Renal cortical epithelial cell (primary cell): ENCODE results near the gene RETREG1. TPM values are rescaled to one million over a fixed set of nuclear protein-coding genes. Genes with fewer than 3 reads are reported as not detected.
"Not testable (repeated sequence)": the region's sequence is repeated elsewhere in the genome, so short reads cannot be mapped to it uniquely, and the experiment has no call there.

Experiments used
- DNase-seq: peaks from one replicate; pipeline ENCODE4 v3.0.0-alpha.2; 2011; ENCODE audit warnings: low read depth
- total RNA-seq: library from RNA; depleted of rRNA; stranded (reverse); fragments of >200 nt; gene quantifications from 2 replicates; pipeline ENCODE4 v1.2.3, GENCODE V29; 2014

RETREG1 gene
- total RNA-seq, 1 donor from 2014 or later = 123 TPM

- DNase-seq = no peak
These were observed 859 bp downstream of the RETREG1 start for GRCh38 chr5:16615741-16616535.

DNA sequence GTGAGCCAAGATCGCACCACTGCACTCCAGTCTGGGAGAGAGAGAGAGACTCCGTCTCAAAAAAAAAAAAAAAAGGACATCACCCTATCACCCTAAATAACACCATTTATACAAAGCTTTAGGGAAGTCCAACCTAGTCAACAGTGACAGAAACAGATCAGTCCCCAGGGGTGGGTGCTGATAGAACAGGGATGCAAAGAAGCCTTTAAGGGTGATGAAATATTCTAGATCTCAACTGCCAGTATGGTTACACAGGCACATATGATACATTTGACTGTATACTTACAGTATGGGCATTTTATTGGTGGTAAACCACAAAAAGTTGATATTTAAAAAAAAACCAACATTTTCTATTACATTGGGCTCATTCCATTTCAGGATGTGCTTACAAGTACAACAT is 4.8 kb downstream of the RETREG1 start:
- DNase-seq = no peak

GRCh38 chr5:16610896-16611295 is 5.9 kb downstream of the RETREG1 start:
- not testable (repeated sequence) for DNase-seq

DNA sequence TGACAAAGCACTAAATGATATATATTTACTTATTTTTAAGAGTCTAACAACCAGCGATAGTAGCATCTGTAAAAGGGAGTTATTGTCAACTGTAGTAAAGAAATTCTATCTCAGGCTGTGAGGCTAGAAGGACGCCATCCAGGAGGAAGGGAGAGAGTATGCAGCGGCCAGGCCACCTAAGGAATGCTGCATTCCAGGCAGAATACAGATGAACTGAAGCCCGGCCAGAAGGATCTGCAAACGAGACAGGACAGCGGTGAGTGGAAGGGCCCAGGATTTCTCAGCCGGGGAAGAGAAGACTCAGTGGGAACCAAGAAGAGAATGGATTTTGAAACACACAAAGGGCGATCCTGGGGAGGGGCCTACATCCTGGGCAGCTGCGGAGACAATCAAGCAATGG is 7.4 kb downstream of the RETREG1 start:
- DNase-seq = no peak

DNA sequence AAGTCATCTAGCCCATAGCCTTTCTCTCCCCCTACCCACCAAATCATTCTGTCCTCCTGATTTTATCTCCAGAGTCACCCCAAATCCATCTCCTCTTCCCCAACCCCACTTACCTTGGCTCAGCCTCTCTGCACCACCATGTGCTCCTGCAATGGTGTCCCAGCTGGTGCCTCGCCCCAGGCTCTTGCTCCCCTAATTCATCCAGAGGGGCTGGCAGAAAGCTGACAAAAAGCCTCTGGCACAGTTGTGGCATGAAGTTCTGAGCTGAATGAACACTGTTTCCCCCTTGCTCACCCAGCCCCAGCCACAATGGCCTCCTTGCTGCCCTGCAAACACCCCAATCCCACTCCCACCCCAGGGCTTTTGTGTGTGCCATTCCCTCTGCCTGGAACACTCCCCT is 10.2 kb downstream of the RETREG1 start:
- DNase-seq = no peak

DNA sequence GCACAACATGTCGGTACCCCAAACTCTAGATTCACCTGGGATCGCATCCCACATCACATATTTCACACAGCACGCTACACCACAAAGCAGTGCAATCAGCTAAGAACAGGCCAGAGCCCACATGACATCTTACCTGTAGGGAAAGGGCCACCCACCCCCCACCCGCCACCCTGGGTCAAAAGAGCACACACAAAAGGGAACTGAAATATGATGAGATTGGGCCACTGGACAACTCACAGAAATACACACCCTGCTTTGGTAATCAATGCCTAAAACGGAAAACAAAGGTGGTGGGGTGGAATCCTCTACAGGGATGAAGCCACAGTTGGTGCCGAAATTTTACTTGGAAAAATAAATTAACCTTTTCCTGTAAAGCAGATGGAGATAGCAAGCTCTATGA is 13.1 kb downstream of the RETREG1 start:
- DNase-seq = no peak

DNA sequence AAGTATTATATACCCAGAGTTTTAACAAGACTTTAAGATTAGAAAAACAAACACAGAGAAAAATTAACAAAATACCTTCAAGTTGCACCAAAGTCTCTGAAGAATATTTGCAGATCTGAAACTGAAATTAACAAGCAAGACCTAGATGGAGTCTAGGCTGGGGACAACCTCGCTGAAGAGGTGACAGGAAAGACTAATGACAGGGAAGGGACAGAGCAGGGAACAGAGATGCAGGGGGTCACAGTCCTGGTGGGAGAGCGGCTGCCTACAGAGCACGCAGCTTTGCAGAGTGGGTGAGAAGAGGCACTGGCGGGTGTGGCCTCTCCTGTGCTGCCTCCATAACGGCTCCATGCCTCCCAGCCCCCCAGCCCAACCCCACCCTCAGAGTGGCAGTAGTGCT is 13.5 kb downstream of the RETREG1 start:
- no peak for DNase-seq

- no peak for DNase-seq
These were observed 14.6 kb downstream of the RETREG1 start for GRCh38 chr5:16602182-16602581.

GRCh38 chr5:16600946-16601345 is 15.9 kb downstream of the RETREG1 start:
- DNase-seq = no peak

DNA sequence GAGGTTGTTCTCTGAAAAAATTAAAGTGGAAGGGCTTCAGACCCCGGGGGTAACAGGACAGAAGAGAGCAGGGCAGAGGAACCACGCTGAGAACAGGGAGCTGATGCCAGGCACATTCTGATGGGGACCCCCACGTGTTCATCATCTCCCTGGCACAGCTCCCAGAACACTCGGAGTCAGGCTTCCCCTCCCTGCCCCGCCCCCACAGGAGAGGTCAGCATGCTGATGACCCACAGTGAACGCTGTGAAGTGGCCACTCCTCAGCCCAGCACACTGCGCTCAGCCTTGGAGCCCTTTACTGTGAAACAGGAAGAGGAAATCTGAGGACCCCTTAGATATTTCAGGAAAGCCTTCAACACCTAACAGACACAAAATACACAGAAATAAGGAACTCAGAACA is 16.4 kb downstream of the RETREG1 start:
- no peak for DNase-seq

GRCh38 chr5:16597946-16598694 is 18.7 kb downstream of the RETREG1 start:
- DNase-seq = no peak

- DNase-seq = peak; percentile 29
These were observed 20.2 kb downstream of the RETREG1 start for GRCh38 chr5:16596581-16596940.

GRCh38 chr5:16595881-16596580 is 20.8 kb downstream of the RETREG1 start:
- DNase-seq = no peak

DNA sequence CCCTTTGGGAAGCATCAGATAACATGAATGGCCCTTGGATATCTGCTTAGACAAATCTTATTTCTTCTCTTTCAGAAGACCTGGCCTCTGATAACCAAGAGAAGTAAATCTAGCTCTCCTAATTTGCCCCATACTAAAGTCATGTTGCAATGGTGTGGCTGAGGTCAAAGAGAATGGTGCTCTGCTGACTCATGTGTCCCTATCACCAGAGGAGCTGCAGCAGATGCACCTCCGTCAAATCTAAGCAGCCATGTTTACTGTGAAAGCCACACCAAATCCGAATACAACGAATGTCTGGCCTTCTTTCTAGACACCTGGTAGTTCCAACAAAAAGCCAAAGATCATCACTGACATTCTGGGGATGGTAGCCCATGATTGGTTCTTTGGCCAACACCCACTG is 23.2 kb downstream of the RETREG1 start:
- no peak for DNase-seq

GRCh38 chr5:16593013-16593412 is 23.8 kb downstream of the RETREG1 start:
- DNase-seq = peak; percentile 30

DNA sequence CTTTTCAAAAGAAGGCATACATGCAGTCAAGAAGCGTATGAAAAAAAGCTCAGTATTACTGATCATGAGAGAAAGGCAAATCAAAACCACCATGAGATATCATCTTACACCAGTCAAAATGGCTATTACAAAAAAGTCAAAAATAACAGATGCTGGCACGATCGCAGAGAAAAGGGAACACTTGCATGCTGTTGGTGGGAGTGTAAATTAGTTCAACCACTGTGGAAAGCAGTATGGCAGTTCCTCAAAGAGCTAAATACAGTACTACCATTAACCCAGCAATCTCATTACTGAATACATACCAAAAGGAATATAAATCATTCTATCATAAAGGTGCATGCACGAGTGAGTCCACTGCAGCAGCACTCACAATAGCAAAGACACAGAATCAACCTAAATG is 24.5 kb downstream of the RETREG1 start:
- DNase-seq = no peak

DNA sequence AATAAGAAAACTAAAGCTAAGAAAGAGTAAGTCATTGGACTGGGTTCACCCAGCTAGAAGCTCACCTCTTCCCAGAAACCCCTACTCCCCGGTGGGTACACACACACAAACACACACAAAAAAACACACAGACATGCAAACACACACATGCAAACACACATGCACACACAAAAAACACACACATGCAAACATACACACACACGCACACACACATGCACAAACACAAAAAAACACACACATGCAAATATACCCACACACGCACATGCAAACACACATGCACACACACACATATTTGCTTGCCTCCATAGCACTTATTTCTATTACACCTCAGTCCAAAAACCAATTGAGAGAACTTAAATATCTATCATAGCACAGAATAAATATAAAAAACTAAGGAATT is 26.1 kb downstream of the RETREG1 start:
- no peak for DNase-seq

DNA sequence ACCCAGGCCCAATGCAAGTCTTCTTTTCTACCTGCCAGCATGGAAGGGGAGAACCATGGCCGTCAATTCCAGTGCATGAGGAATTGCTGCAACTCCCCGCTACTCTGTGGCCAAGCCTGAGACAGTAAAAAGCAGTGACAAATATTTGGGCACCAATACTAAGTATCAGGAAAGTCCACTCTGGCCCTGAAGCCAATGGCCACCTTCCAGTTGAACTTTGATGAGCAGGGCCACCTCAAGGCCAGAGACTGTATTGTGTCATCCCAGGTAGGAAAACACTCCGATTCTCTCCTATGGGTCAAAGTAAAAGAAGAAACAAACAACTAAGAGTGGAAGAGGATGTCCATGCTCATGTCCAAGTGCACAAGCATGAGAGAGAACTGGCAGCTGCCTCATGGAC is 27.1 kb downstream of the RETREG1 start:
- no peak for DNase-seq

- no peak for DNase-seq
These were observed 28.2 kb downstream of the RETREG1 start for GRCh38 chr5:16588434-16589214.

- no peak for DNase-seq
These were observed 30.2 kb downstream of the RETREG1 start for GRCh38 chr5:16586556-16586955.

- no peak for DNase-seq
These were observed 31.6 kb downstream of the RETREG1 start for GRCh38 chr5:16585041-16585667.

- DNase-seq = no peak
These were observed 34.7 kb downstream of the RETREG1 start for GRCh38 chr5:16582081-16582480.
